ENCODE results near the gene PLCZ1.
"Not testable (repeated sequence)": the region's sequence is repeated elsewhere in the genome, so short reads cannot be mapped to it uniquely, and the experiment has no call there.

Gene PLCZ1, protein sequence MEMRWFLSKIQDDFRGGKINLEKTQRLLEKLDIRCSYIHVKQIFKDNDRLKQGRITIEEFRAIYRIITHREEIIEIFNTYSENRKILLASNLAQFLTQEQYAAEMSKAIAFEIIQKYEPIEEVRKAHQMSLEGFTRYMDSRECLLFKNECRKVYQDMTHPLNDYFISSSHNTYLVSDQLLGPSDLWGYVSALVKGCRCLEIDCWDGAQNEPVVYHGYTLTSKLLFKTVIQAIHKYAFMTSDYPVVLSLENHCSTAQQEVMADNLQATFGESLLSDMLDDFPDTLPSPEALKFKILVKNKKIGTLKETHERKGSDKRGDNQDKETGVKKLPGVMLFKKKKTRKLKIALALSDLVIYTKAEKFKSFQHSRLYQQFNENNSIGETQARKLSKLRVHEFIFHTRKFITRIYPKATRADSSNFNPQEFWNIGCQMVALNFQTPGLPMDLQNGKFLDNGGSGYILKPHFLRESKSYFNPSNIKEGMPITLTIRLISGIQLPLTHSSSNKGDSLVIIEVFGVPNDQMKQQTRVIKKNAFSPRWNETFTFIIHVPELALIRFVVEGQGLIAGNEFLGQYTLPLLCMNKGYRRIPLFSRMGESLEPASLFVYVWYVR

GRCh38 chr12:18737819-18738218 is at the start of gene PLCZ1, which contains the start of gene CAPZA3:
PLCZ1 (minus strand) TSS chr12:18738012; CDS start chr12:18737371, 641 bp downstream.
CAPZA3 (plus strand) TSS chr12:18738119; CDS start chr12:18738269, 150 bp downstream.
- no peak within 1 kb of the TSS for H3K27ac Mint-ChIP-seq
- no peak within 1 kb of the TSS for H3K4me3 Mint-ChIP-seq
- no peaks in the 10 kb centered on the region for H3K27me3 Mint-ChIP-seq
- no peaks in the 10 kb centered on the region for H3K4me1 Mint-ChIP-seq (ENCODE audit: low read depth)
- no peaks in the 10 kb centered on the region for H3K36me3 Mint-ChIP-seq (ENCODE audit: low read depth)
- peaks cover 34% of the 10 kb centered on the region for H3K9me3 Mint-ChIP-seq
- intact Hi-C loops (cut with micrococcal nuclease): no loop called here

- H3K27me3 Mint-ChIP-seq; H3K36me3 Mint-ChIP-seq (ENCODE audit: low read depth); intact Hi-C loops (cut with micrococcal nuclease); H3K4me3 Mint-ChIP-seq; H3K27ac Mint-ChIP-seq; H3K4me1 Mint-ChIP-seq (ENCODE audit: low read depth): not testable (repeated sequence)
- peaks cover 20% of the 10 kb centered on the region for H3K9me3 Mint-ChIP-seq
These were observed 47.7 kb upstream of the PLCZ1 start for GRCh38 chr12:18785465-18785864.

DNA sequence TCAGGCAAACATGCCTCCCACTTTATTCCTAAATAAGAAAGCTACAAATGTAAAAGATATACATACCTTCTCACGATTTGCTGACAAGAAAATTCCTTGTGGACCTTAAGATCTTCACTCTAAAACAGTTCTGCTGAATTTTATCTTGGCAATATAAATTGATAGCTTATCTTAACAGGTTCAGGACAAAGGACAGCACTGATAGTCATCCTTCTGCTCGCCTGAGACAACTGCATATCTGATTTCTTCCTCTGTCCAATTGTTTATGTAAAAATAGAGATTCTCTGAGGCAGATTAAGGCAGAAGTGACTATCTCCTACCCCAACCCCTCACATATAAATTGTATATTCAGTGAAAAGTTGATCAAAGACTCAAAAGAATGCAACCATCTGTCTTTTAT is 45.0 kb upstream of the PLCZ1 start:
- Mint-ChIP-seq H3K4me3 (no peak overlapping the region), H3K9me3 (peaks cover 44% of the 10 kb centered on the region), H3K27me3 (no peaks in the 10 kb centered on the region), H3K4me1 (ENCODE audit: low read depth) (no peaks in the 10 kb centered on the region), H3K27ac (no peak overlapping the region), H3K36me3 (ENCODE audit: low read depth) (no peaks in the 10 kb centered on the region)
- intact Hi-C loops (cut with micrococcal nuclease): no loop called here

- H3K4me1 Mint-ChIP-seq (ENCODE audit: low read depth); H3K36me3 Mint-ChIP-seq (ENCODE audit: low read depth): not testable (repeated sequence)
These were observed 28.7 kb upstream of the PLCZ1 start for GRCh38 chr12:18766479-18766878.

DNA sequence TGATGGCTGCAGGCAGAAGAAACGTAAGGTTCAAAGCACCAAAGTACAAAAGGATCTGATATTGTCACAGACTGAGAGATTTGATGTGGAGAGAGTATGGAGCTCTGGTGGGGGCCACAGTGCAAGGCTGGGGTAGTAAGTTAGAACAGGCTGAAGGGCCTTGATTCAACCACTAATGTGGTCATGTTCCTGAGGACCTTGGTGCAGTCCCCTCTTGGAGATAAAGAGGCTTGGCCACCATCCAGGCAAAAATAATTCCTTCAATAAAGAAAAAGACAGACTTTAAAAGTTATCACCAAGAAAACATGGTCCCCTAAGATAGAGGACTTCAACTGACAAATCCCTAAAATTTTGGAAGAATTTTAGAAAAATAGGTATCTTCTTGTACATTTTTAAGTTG is 17.5 kb upstream of the PLCZ1 start:
- Mint-ChIP-seq H3K36me3 (ENCODE audit: low read depth) (no peaks in the 10 kb centered on the region), H3K9me3 (no peaks in the 10 kb centered on the region), H3K4me3 (no peak overlapping the region), H3K27me3 (no peaks in the 10 kb centered on the region), H3K4me1 (ENCODE audit: low read depth) (no peaks in the 10 kb centered on the region), H3K27ac (no peak overlapping the region)
- intact Hi-C loops (cut with micrococcal nuclease): no loop called here

More at GRCh38 chr12:18766479-18766878, 28.7 kb upstream of the PLCZ1 start:
- intact Hi-C loops (cut with micrococcal nuclease); H3K27ac Mint-ChIP-seq; H3K27me3 Mint-ChIP-seq; H3K4me3 Mint-ChIP-seq: not testable (repeated sequence)
- H3K9me3 Mint-ChIP-seq: peaks cover 36% of the 10 kb centered on the region

DNA sequence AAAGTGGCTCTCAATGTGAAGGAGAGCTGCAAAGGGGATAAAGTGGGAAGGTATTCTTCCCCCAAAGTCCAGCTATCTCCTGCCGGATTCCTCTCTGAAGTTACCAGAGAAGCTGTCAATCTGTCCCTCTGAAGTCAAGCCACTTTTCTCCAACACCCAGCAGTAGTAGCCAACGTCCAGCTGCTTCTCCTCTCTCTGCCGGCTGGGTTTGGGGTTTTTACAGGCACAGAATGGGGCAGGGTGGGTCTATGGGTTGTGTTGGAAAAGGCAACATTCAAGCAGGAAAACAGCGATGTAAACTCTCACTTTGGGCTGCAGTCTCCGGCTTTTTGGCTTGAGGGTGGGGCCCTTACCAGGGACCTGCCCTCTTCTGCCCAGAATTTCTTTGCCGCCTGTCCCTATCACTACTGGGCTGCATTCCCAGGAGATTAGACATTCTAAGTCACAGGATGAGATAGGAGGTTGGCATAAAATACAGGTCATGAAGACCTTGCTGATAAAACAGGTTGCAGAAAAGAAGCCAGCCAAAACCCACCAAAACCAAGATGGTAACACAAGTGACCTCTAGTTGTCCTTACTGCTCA is 16.4 kb upstream of the PLCZ1 start:
- no peaks in the 10 kb centered on the region for H3K4me1 Mint-ChIP-seq (ENCODE audit: low read depth)
- H3K4me3 Mint-ChIP-seq: no peak overlapping the region
- intact Hi-C loops (cut with micrococcal nuclease): no loop called here
- no peaks in the 10 kb centered on the region for H3K36me3 Mint-ChIP-seq (ENCODE audit: low read depth)
- H3K27me3 Mint-ChIP-seq: no peaks in the 10 kb centered on the region
- no peaks in the 10 kb centered on the region for H3K9me3 Mint-ChIP-seq
- no peak overlapping the region for H3K27ac Mint-ChIP-seq

DNA sequence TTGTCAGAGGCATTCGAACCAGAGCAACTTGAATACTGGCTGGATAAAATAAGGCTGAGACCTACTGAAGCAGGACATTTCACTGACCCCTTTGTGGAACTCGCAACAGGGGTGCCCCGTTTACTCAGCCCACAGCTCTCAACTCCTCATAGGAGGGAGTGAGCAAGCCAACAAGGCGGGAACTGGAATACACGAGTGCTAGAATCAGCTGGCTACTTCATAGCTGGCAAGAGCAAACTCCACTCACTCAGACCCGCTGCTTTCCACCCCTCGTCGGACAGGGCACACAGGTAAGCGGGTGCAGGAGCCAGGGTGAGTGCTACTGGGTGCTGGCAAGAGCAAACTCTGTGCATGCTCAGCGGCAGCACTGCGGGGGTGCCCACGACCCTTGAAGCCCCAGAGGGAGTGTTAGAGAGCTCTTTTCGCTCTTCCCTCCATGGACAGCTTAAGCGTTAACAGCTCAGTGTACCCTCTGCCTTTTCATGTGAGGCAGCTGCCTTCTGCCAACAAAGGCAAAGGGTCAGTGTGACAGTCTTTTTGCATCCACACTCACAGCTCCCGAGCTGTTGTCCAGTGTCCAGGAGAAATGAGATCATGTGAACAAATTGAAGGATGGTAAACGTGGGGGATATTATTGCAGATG is 15.8 kb upstream of the PLCZ1 start:
- H3K4me1 Mint-ChIP-seq (ENCODE audit: low read depth): no peaks in the 10 kb centered on the region
- no peaks in the 10 kb centered on the region for H3K27me3 Mint-ChIP-seq
- intact Hi-C loops (cut with micrococcal nuclease): no loop called here
- H3K27ac Mint-ChIP-seq: no peak overlapping the region
- no peaks in the 10 kb centered on the region for H3K9me3 Mint-ChIP-seq
- no peaks in the 10 kb centered on the region for H3K36me3 Mint-ChIP-seq (ENCODE audit: low read depth)
- no peak overlapping the region for H3K4me3 Mint-ChIP-seq

DNA sequence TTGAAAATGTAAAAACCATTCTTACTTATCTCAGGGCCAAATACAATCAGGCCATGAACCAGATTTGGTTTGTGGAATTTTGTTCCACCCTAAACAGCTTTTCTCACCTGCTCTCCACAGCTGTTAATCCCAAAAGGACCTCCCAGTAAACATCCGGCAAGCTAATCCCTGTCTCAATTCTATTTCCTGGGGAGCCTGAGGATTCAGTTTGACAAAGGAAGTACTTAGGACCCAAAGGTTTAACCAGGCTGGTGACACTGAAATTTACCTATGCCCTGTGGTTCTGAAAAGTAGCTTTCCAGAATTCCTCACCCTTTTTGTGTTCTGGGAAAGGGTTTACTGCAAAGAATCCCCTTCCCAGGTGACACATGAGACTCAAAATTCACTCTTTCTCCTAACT is 15.1 kb upstream of the PLCZ1 start:
- no peaks in the 10 kb centered on the region for H3K9me3 Mint-ChIP-seq
- no peaks in the 10 kb centered on the region for H3K27me3 Mint-ChIP-seq
- H3K4me1 Mint-ChIP-seq (ENCODE audit: low read depth): no peaks in the 10 kb centered on the region
- H3K27ac Mint-ChIP-seq: no peak overlapping the region
- intact Hi-C loops (cut with micrococcal nuclease): no loop called here
- no peak overlapping the region for H3K4me3 Mint-ChIP-seq
- no peaks in the 10 kb centered on the region for H3K36me3 Mint-ChIP-seq (ENCODE audit: low read depth)

- intact Hi-C loops (cut with micrococcal nuclease): no loop called here
- no peaks in the 10 kb centered on the region for H3K9me3 Mint-ChIP-seq
- H3K27me3 Mint-ChIP-seq: no peaks in the 10 kb centered on the region
These were observed 14.6 kb upstream of the PLCZ1 start for GRCh38 chr12:18752280-18752920.

DNA sequence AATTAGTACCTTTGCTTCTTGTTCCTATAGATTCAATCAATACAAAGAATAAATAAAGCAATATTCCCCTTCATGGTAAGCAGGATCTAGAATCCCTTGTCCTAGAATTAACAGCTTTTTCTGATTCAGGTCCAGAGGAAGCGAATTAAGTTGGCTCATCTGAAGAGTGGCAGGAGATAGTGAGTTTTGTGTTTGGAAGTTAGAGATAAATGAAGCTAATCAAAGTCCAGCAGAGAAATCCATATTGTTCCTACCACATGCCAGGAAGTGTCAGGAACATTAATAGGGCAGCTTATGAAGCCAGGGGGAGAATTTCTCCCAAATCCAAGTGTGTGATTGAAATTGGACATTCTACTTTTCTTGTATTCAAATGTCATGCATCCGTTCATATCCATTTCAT is 14.1 kb upstream of the PLCZ1 start:
- H3K36me3 Mint-ChIP-seq (ENCODE audit: low read depth): no peaks in the 10 kb centered on the region
- no peaks in the 10 kb centered on the region for H3K27me3 Mint-ChIP-seq
- intact Hi-C loops (cut with micrococcal nuclease): no loop called here
- no peaks in the 10 kb centered on the region for H3K4me1 Mint-ChIP-seq (ENCODE audit: low read depth)
- no peaks in the 10 kb centered on the region for H3K9me3 Mint-ChIP-seq
- H3K27ac Mint-ChIP-seq: no peak overlapping the region
- H3K4me3 Mint-ChIP-seq: no peak overlapping the region

More at GRCh38 chr12:18752280-18752920, 14.6 kb upstream of the PLCZ1 start:
- no peak overlapping the region for H3K4me3 Mint-ChIP-seq
- H3K27ac Mint-ChIP-seq: no peak overlapping the region
- no peaks in the 10 kb centered on the region for H3K36me3 Mint-ChIP-seq (ENCODE audit: low read depth)
- no peaks in the 10 kb centered on the region for H3K4me1 Mint-ChIP-seq (ENCODE audit: low read depth)

GRCh38 chr12:18750085-18750484 is 12.3 kb upstream of the PLCZ1 start:
- H3K27ac Mint-ChIP-seq: no peak overlapping the region
- no peaks in the 10 kb centered on the region for H3K4me1 Mint-ChIP-seq (ENCODE audit: low read depth)
- intact Hi-C loops (cut with micrococcal nuclease): no loop called here

DNA sequence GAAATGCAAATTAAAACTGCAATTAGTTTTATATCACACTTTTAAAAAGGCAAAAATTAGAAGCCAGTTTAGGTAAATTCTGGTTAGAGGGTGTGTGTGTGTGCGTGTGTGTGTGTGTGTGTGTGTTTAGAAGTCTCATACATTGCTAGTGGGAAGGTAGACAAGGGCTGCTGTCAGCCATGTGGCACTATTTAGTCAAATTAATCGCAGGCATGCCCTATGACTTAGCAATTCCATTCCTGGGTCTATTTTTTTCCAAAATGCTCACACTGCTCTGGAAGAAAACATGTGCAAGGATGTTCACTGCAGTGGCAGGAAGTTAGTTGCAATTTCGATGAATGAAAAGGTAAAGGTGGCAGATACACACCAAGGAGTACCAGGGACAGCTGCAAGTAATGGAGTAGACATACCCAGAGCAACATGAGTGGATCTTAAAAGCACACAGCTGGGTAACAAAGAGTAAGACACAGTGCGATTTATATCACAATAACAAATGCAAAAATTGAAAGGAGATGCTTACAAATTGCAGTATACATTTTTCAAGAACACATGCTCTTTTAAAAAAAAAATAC is 11.7 kb upstream of the PLCZ1 start:
- intact Hi-C loops (cut with micrococcal nuclease): no loop called here
- Mint-ChIP-seq H3K27ac (no peak overlapping the region), H3K4me1 (ENCODE audit: low read depth) (no peaks in the 10 kb centered on the region), H3K4me3 (no peak overlapping the region), H3K36me3 (ENCODE audit: low read depth) (no peaks in the 10 kb centered on the region), H3K27me3 (no peaks in the 10 kb centered on the region), H3K9me3 (no peaks in the 10 kb centered on the region)

More at GRCh38 chr12:18750085-18750484, 12.3 kb upstream of the PLCZ1 start:
- Mint-ChIP-seq H3K27me3 (no peaks in the 10 kb centered on the region), H3K9me3 (no peaks in the 10 kb centered on the region), H3K4me3 (no peak overlapping the region), H3K36me3 (ENCODE audit: low read depth) (no peaks in the 10 kb centered on the region)

DNA sequence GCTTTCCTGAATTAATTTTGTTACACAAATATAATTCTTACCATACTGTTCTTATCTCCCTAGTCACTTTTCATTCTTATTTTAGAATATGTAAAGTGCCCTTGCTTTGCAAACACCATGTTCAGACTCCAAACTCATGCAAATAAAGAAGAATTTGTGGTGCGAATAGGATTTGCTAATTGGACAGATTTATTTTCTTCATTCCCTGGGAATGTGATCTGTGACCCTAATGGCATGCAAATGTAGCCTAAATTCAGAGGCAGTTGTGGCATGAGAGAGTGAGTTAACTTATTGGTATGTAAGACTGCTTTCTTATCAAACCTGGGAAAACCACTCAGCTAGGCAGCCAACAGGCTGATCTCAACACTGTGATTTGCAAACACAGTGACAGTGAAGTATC is 10.1 kb upstream of the PLCZ1 start:
- Mint-ChIP-seq H3K4me3 (no peak overlapping the region), H3K27me3 (no peaks in the 10 kb centered on the region), H3K27ac (no peak overlapping the region), H3K9me3 (no peaks in the 10 kb centered on the region), H3K36me3 (ENCODE audit: low read depth) (no peaks in the 10 kb centered on the region), H3K4me1 (ENCODE audit: low read depth) (no peaks in the 10 kb centered on the region)
- intact Hi-C loops (cut with micrococcal nuclease): no loop called here

Measured in dendritic cell treated with granulocyte-macrophage colony-stimulating factor and Interleukin-4, amounts not matched to agents 40 ng/mL and 50 ng/mL, for 4 days (primary cell).